PC-9 (cell line): ENCODE data around the gene TBL1XR1. TPM values are rescaled to one million over a fixed set of nuclear protein-coding genes. Genes with fewer than 3 reads are reported as not detected.

Experiments
- BruUV-seq: library from RNA; stranded (reverse); fragments of 400-500 nt; replicated peaks from 2 replicates; lab custom pipeline; 2021; lab: Mats Ljungman, UMichigan
- CTCF ChIA-PET: fragments of 300-600 bp; sonication (Branson Sonifier 250); formaldehyde crosslinking; loops from one replicate; lab custom pipeline; 2022; ENCODE audit warnings: antibody characterized with exemption; lab: Charles Lee
- POLR2A ChIA-PET: fragments of 300-600 bp; sonication (Branson Sonifier 250); formaldehyde crosslinking; loops from one replicate; lab custom pipeline; 2022; ENCODE audit warnings: antibody characterized with exemption; ENCODE audit not compliant: unreplicated experiment; lab: Charles Lee
- DNase-seq, 2 experiments: peaks; one replicate each; pipeline versions ENCODE4 v3.0.0 to v3.0.0-alpha.2; 2015 to 2022; ENCODE audit warnings: mixed read lengths in 1 of 2
- H2AFZ ChIP-seq: fragments of 200-600 bp; sonication (generic); 2 replicates; pipeline ENCODE4 v1.8.1; 2017; ENCODE audit warnings: antibody characterized with exemption
- H3F3A ChIP-seq: fragments of 200-600 bp; sonication (generic); 2 replicates; pipeline ENCODE4 v1.8.1; 2017; ENCODE audit warnings: antibody characterized with exemption, mild to moderate bottlenecking, low read depth; ENCODE audit not compliant: insufficient read depth
- H3K27ac ChIP-seq: fragments of 200-600 bp; sonication (generic); 2 replicates; pipeline ENCODE4 v1.6.1; 2016; ENCODE audit warnings: mixed run types
- H3K27me3 ChIP-seq: fragments of 200-600 bp; sonication (generic); 2 replicates; pipeline ENCODE4 v1.6.1; 2016; ENCODE audit warnings: low read depth, mixed run types; ENCODE audit not compliant: insufficient read depth
- H3K36me3 ChIP-seq: fragments of 200-600 bp; sonication (generic); 2 replicates; pipeline ENCODE4 v1.6.1; 2016; ENCODE audit warnings: low read depth, mixed run types
- H3K4me1 ChIP-seq: fragments of 200-600 bp; sonication (generic); replicated peaks from 2 replicates; pipeline ENCODE4 v1.6.1; 2016; ENCODE audit warnings: mixed run types; ENCODE audit not compliant: insufficient read depth
- H3K4me2 ChIP-seq: fragments of 200-600 bp; sonication (generic); 2 replicates; pipeline ENCODE4 v1.6.1; 2017; ENCODE audit warnings: mixed run types
- H3K4me3 ChIP-seq: fragments of 200-600 bp; sonication (generic); 2 replicates; pipeline ENCODE4 v1.6.1; 2016; ENCODE audit warnings: mixed run types
- H3K79me2 ChIP-seq: fragments of 200-600 bp; sonication (generic); 2 replicates; pipeline ENCODE4 v1.6.1; 2017; ENCODE audit warnings: low read depth, mixed run types
- H3K9me2 ChIP-seq: fragments of 200-600 bp; sonication (generic); 2 replicates; pipeline ENCODE4 v1.8.1; 2017; ENCODE audit warnings: mild to moderate bottlenecking; ENCODE audit not compliant: insufficient read depth
- H3K9me3 ChIP-seq: fragments of 200-600 bp; sonication (generic); 2 replicates; pipeline ENCODE4 v1.8.1; 2016; ENCODE audit warnings: low read depth; ENCODE audit not compliant: insufficient read depth
- H4K20me1 ChIP-seq: fragments of 200-600 bp; sonication (generic); 2 replicates; pipeline ENCODE4 v1.8.1; 2017; ENCODE audit not compliant: insufficient read depth
- CTCF ChIP-seq: fragments of 200-600 bp; sonication (generic); conservative IDR thresholded peaks from 2 replicates; pipeline ENCODE4 v1.6.1; 2017; ENCODE audit warnings: mixed run types, antibody characterized with exemption, mild to moderate bottlenecking, moderate library complexity
- EZH2 ChIP-seq: fragments of 200-600 bp; sonication (generic); IDR thresholded peaks from 2 replicates; pipeline ENCODE4 v1.8.0; 2017; ENCODE audit warnings: antibody characterized with exemption, low read depth
- intact Hi-C: fragments of 100-400 bp; cut with micrococcal nuclease; formaldehyde crosslinking; loops from one replicate; pipeline ENCODE4 v1.10.0; 2022; ENCODE audit not compliant: unreplicated experiment
- total RNA-seq: library from RNA; stranded (reverse); gene quantifications from 2 replicates; pipeline ENCODE4 v1.2.3, GENCODE V29; 2021

The TBL1XR1 gene
- total RNA-seq, 1 experiment from 2014 or later, result 243 TPM

DNA sequence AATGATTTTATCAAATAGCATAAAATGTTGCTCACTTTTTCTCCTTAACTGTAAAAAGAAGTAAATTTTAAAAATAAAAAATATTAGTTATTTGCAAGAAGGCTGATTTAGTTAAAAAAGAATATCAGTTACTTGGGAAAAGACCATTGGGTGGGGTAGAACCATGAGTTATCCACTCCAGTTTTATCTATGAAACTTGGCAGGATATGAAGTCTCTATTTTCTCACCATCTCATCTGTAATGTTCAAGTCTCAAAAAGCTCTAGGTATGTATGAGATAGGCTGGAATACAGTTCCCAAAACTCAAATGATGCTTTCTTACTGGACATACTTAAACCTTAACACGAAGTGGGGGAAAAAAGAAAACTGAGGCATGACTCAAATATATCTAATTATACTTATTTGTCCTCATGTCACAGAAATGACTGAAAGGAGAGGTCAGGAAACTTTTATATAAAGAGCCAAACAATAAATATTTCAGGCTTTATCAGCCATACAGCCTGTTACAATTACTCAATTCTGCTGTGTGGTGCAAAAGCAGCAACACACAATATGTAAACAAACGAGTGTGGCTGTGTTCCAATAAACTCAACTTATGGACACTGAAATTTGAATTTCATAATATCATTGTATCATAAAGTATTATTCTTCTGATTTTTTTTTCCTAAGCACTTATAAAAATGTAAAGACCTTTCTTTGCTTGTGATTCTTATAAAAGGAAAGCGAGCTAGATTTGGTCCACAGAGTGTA, 131.8 kb downstream of the TBL1XR1 start:
- no peak for DNase-seq
- Histone ChIP-seq H3K9me3 (no peaks in the 10 kb centered on the region), H3K4me1 (peaks cover 17% of the 10 kb centered on the region; the same call in 1 of the 2 replicates), H3K27me3 (no peaks in the 10 kb centered on the region), H3K27ac (no peak overlapping the region), H3K79me2 (peaks cover 97% of the 10 kb centered on the region), H2AFZ (no peak overlapping the region), H3K4me2 (no peak overlapping the region), H3K9me2 (0 out of 2 replicates have a peak, but pooled peaks cover 4% of the 10 kb centered on the region), H3K36me3 (peaks cover 52% of the 10 kb centered on the region), H4K20me1 (peaks cover 36% of the 10 kb centered on the region), H3F3A (peaks cover 55% of the 10 kb centered on the region), H3K4me3 (no peak overlapping the region)
- POLR2A ChIA-PET, result no interaction called here
- CTCF ChIA-PET, result no interaction called here
- intact Hi-C loops, result no loop called here
- BruUV-seq, result no TSS peak
- TF ChIP-seq EZH2 (no peak), CTCF (no peak)

GRCh38 chr3:177062052-177062732, 135.1 kb downstream of the TBL1XR1 start:
- no peaks in the 10 kb centered on the region for H3K27me3 ChIP-seq
- peak overlapping the region; percentile 1; the same call in 1 of the 2 replicates for H3K27ac ChIP-seq
- CTCF ChIA-PET, result no interaction called here
- peaks cover 93% of the 10 kb centered on the region for H3K79me2 ChIP-seq
- POLR2A ChIA-PET, result no interaction called here
- TF ChIP-seq EZH2 (no peak), CTCF (no peak)
- DNase-seq, result no peak
- H3K4me1 ChIP-seq, result 0 out of 2 replicates have a peak, but pooled peaks cover 6% of the 10 kb centered on the region
- no peaks in the 10 kb centered on the region for H3K9me3 ChIP-seq
- no TSS peak for BruUV-seq
- no peak overlapping the region for H2AFZ ChIP-seq
- H3K9me2 ChIP-seq, result 0 out of 2 replicates have a peak, but pooled peaks cover 4% of the 10 kb centered on the region
- H3K4me2 ChIP-seq, result no peak overlapping the region
- H3K36me3 ChIP-seq, result peaks cover 60% of the 10 kb centered on the region
- peaks cover 15% of the 10 kb centered on the region for H4K20me1 ChIP-seq
- peaks cover 57% of the 10 kb centered on the region for H3F3A ChIP-seq
- intact Hi-C loops, result no loop called here
- no peak overlapping the region for H3K4me3 ChIP-seq

GRCh38 chr3:177061369-177061768, 135.9 kb downstream of the TBL1XR1 start:
- no TSS peak for BruUV-seq
- DNase-seq, result no peak
- Histone ChIP-seq H2AFZ (no peak overlapping the region), H3K27ac (no peak overlapping the region), H3K9me2 (0 out of 2 replicates have a peak, but pooled peaks cover 4% of the 10 kb centered on the region), H3K9me3 (no peaks in the 10 kb centered on the region), H3K4me1 (0 out of 2 replicates have a peak, but pooled peaks cover 6% of the 10 kb centered on the region), H4K20me1 (peaks cover 9% of the 10 kb centered on the region), H3K27me3 (no peaks in the 10 kb centered on the region), H3K4me2 (no peak overlapping the region), H3K4me3 (no peak overlapping the region), H3F3A (peaks cover 61% of the 10 kb centered on the region), H3K36me3 (peaks cover 60% of the 10 kb centered on the region), H3K79me2 (peaks cover 93% of the 10 kb centered on the region)
- POLR2A ChIA-PET, result no interaction called here
- CTCF ChIA-PET, result no interaction called here
- TF ChIP-seq EZH2 (no peak), CTCF (no peak)
- intact Hi-C loops, result no loop called here
